GM21528 (cell line): ENCODE measurements around the gene MYL12A.
"Not testable (repeated sequence)": the region's sequence is repeated elsewhere in the genome, so short reads cannot be mapped to it uniquely, and the experiment has no call there.

Experiments used
- ATAC-seq: cut with Tn5 transposase; IDR thresholded peaks from one replicate; pipeline ENCODE4 v1.9.1; 2021; ENCODE audit warnings: mild to moderate bottlenecking, moderate library complexity; ENCODE audit not compliant: unreplicated experiment, low FRiP score

Gene MYL12A

DNA sequence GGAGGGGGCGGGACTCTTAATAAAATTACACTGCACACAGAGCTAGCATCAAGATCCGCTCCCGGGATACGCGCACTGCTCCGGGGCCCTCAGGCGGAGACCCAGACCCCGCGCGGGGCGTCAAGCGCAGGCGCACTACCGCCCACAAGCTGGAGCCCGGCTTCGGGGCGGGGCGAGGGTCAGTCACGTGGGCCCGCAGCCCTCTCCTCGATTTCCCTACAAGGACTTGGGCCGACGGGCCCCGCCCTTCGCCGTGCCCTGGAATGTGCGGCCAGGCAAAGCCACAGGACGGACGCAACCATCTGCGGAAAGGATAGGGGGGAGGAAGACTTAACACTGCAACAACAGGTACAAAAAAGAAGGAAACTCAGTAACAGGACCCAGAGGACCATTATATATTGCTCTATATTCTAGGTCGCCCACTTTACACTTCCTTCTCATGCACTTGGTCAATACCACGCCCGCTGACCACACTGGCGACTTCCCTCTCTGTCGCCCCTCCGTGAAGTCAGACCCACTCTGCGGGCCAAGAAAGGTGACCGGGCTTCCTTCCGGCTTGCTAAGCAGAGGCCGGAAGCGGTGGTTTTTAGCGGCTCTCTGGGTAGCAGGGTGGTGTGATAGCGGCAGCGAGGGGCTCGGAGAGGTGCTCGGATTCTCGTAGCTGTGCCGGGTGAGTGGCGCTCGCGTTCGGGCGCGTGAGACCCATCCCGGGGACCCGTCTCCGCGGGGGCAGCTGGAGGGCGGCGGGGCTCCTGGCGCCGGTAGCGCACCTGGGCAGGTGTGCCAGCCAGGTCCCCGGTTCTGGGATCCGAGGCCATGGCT is at the start of gene MYL12A:
Gene MYL12A, plus strand, starts transcription at position 562 of the 822 bp plus-strand sequence. CDS start 5,447 bp downstream, outside the sequence.
- ATAC-seq = peak; percentile 84

- ATAC-seq = not testable (repeated sequence)
Measured at GRCh38 chr18:3198260-3198860, 49.2 kb upstream of the MYL12A start.

- ATAC-seq = no peak
Measured at GRCh38 chr18:3199942-3200645, 47.5 kb upstream of the MYL12A start.

DNA sequence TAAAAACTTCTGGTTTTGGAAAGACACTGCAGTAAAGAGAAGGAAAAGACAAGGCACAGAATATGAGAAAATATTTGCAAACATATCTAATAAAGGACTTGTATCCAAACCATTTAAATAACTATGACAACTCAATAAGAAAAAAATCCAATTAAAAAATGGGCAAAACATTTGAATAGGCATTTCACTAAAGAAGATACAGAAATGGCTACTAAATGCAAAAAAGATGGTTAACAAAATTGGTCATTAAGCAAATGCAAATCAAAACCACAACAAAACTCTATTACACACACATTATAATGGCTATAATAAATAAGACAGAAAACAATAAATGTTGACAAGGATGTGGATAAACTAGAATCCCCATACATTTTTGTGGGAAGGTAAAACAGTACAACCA is 42.4 kb upstream of the MYL12A start:
- ATAC-seq = no peak

DNA sequence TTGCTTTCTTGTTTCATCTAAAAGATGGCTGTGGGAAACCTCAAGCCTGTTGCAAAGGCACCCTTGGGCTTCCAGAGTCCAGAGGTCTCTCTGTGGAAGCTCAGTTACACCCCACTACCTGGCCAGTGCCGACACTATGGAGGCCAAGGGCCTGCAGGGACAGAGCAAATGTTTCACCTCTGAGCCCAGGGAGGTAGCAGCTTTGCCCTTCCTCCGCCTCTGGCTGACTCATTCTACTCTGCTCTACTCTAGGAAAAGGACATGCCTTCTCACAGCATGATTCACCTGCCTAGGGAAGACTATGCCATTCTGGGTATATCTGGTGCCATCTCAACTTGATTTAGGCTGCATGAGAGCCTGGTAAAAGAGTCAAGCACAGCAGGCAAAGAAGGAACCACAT is 40.0 kb upstream of the MYL12A start:
- no peak for ATAC-seq

- ATAC-seq = no peak
Measured at GRCh38 chr18:3209859-3210569, 37.6 kb upstream of the MYL12A start.

DNA sequence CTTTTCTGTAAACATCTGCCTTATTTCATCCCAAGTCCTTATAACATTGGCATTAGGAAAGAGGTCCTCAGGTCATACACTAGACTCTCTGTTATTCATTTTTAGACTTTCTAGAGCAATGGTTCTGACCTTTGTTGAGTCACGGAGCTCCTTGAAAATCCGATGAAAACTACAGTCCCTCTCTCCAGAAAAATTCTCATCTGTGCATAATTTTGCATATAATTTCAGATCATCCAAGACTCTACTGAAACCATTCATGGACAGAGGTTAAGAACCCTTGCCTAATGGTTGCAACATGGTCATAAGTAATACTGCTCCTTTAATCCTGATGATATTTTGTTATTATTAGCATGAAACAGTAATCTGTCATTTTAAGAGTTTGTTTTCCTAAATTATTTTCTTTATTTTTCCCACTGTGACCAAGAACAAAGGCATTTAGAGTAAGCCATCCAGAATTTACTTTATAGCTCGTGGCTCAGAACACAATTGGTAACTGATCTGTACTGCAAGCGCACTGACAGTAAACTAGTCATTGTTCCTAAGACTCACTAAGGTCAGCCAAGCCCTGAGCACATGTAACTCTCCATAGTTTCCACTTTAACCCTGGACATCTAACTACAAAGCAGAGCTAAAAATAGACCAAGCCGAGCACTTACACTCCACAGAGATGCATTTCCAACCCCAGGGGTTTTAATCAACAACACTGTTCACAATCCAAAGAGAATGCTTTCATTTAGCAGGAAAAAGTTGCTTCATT is 36.2 kb upstream of the MYL12A start:
- ATAC-seq = no peak

DNA sequence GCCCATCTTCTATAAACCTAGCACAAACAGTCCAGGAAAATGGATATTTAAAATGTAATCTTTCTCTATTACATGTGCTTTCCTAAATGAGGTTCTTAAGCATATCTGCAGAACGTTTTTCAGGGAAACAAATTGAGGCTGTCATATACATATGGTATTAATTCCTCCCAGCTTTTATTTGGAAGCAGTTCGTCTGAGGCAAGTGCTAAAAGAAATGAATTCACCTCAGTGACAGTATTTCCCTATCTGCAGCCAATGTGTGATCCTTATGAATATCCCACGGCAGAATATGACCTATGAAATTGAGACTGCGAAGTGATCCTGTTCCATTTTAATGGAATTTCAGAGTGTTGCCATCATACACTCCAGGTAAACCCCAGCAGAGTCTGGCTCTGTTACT is 34.9 kb upstream of the MYL12A start:
- no peak for ATAC-seq

DNA sequence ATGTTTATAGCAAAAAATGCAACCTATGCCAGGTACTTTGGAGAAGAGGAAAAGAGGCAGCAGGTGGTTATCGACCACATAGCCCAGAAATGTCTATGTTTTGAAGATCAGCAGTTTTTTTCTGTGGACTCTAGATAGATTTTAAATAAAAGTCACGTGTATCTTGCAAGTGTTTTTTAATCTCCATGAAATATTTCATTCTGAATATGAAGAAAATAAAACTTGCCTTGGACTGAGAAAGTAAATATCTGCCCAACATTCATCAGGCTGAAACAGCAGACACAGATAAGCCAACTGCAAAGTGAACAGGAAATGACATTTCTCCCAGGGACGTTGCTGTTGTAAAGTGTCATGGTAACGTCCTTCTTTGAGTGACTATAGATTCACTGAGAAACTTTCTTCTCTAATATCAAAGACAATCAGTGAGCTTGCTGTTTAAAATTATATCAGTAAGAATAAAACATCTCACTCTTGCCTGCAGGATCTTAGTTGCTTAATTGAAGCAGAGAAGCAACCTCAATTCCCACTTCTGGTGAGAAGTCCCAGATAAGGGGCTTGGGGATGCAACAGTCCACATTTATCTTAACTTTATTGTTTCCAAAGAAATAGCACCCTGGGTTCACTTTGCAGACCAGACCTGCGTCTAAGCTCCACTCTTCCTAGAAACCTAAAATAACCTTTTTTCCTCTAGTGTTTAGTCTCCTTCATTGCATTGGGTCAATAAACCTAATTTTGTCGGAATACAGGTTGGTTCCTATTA is 34.1 kb upstream of the MYL12A start:
- no peak for ATAC-seq

DNA sequence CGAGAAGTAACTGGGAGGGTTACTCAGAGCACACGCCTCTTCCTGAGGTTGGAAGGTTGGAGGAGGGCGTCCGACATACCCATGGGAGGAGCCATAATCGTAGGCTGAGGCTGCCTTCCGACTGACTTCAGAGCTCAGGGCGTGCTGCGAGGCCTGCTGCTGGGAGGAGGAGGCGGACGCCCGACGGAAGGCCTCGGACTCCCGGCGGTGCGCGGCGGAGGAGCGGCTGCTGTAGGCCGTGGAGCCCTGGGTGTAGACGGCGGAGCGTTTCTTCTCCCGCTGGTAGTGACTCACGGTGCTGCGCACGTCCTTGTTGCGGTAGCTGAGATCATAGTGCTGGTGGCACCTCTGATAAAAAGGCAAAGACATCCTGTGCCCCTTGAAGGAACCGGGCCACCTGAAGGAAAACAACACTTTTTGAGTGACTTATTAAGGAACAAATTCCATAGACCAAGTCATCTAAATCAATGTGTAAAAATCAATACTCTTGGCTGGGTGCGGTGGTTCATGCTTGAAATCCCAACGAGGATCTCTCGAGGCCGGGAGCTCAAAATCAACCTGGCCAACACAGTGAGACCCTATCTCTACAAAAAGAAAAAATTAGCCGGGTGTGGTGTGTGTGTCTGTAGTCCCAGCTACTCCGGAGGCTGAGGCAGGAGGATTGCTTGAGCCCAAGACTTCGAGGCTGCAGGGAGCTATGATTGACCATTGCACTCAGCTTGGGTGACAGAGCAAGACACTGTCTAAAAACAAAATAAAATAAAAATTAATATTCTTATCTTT is 32.6 kb upstream of the MYL12A start:
- ATAC-seq = no peak

GRCh38 chr18:3216987-3217386 is 30.6 kb upstream of the MYL12A start:
- ATAC-seq = no peak

DNA sequence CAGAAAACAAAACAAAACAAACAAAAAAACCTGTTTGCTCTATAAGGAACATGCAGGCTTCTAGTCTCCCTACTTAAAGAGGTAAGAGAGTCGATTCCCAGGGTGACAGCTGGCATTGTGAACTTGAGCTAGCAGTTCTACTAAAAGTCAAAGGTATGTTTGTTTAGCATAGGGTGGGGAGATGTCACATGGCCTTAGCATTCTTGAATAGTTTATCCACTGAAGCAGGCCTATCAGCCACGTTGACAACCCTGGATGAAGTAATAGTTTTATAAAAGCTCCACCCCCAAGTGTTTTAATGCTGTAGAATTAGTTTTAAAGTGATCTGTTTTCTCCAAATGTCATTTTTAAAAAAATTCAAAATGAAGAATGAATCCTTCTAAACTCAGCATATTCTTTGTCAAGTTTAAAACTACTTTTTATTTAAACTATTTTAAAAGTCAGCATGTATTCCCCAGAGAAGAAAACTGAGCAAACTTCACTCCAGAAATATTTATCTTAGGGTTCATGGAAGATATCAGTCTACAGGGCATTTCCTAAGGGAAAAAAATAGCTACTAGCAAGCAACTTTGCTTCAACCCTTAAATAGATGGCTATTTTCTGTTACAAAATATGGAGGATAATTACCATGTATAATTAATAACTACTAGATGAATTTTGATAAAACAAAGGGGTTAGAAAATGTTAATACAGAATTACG is 29.5 kb upstream of the MYL12A start:
- ATAC-seq = no peak

- no peak for ATAC-seq
Measured at GRCh38 chr18:3218819-3219218, 28.8 kb upstream of the MYL12A start.

DNA sequence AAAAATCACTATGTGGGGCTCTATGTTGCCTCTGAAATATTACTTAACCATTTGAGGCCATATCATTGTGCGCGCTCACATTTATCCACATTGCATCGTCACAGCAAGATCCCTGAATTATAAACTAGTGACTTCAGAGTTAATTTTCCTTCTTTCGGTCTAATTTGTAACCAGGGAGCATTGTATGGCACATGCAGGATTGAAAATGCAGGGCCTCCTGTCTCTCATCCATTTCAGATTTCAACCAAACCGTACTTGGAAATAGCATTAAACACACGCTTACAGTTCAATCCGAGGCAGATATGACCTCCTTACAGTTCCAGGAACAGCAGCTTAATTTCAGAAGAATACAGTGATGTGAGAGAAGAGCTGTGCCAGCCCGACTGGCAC is 28.4 kb upstream of the MYL12A start:
- ATAC-seq = no peak

DNA sequence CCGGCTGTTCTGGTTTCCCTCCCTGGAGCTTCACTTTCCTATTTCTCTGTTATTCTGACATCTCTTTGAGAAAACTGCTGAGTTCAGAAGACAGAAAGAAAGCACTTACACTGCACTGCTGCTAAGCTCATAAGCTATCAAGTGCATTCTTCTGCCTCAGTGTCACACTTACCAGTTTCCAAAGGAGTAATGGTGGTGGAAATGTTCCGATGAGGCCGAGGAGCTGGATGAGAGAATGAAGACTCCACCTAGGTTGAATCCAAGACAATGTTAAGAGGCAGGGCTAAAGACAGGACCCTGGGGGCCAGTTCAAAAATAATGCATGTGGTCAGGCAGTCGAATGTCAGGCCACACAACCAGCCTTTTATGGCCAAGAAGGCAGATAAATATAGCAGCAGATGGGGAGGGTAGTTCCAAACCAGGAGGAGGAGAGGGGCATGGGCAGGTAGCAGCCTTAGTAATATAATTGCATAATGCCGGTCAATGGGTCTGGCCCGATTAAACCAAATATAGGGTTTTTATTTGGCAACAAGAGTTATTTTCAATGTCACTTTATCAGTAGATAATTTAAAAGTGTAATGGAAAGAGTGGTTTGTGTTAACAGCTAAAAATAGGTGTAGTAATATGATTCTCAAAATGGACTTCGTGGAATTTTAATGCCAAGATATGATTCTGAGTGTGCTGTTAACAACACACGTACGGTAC is 27.8 kb upstream of the MYL12A start, which contains the start of gene MYOM1:
Gene MYOM1, minus strand, starts transcription at position 338 of the 705 bp plus-strand sequence. CDS start 4,745 bp downstream, outside the sequence.
- no peak for ATAC-seq

DNA sequence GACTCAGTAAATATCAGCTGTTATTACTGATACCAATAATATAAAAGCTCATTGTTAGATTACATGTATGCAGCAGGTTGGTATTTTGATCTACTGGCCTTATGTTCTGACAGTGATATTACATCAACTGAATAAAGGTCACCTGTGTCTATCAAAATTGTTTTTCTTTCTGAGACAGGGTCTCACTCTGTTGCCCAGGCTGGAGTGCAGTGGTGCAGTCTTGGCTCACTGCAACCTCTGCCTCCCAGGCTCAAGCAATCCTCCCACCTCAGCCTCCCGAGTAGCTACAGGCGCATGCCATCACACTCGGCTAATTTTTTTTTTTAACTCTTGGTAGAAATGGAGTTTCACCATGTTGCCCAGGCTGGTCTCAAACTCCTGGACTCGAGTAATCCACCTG is 26.7 kb upstream of the MYL12A start:
- ATAC-seq = not testable (repeated sequence)

DNA sequence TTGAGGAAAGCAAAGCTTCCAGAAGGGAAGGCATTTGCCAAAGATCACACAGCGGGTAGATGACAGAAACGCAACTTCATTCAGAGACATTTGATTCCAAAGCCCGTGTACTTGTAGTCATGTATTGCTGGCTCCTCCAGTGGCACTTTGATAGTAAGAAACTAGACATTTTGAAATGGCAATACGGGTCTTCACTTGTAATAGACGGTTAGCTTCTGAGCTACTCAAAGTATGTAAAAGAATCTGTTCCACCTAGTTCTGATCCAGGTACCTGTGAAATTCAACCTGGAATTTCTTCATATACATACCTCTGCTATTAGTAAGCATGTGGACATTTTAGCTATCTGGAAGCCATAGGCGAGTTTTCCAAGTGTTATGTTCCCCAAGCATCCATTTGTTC is 26.1 kb upstream of the MYL12A start:
- ATAC-seq = no peak
